ENCODE results near the gene PAIP2B. TPM values are rescaled to one million over a fixed set of nuclear protein-coding genes. Genes with fewer than 3 reads are reported as not detected.

The PAIP2B gene
- total and polyA plus RNA-seq, 2 of the 13 experiments (the other 11 are each of a cell fraction or from before 2014, with no cell fraction given), result 0.16 to 0.29 TPM

- Histone ChIP-seq H3K79me2 (ENCODE audit: insufficient read depth, low read length) (no peaks in the 10 kb centered on the region), H3K27me3 (ENCODE audit: control insufficient read depth in 1 of 2, insufficient read depth in 2 of 2, low read length in 2 of 2) (peaks cover 4 to 26% of the 10 kb centered on the region in 2 experiments; a peak in 3 of 5 replicates), H3K4me1 (ENCODE audit: insufficient read depth, low read length) (peaks cover 11% of the 10 kb centered on the region), H3K27ac (ENCODE audit: extremely low read length, insufficient read depth, low read length) (no peak overlapping the region), H3K4me2 (ENCODE audit: low read depth, low read length) (0 out of 2 replicates have a peak overlapping the region, but pooled peaks have one; percentile 2), H4K20me1 (ENCODE audit: insufficient read depth, low read length) (no peaks in the 10 kb centered on the region; the same call in 1 of the 2 replicates), H3K36me3 (replicated peaks in 1 of 2; ENCODE audit: control insufficient read depth in 1 of 2, insufficient read depth in 2 of 2, low read length in 2 of 2) (no peaks in the 10 kb centered on the region), H3K9ac (ENCODE audit: insufficient read depth, low read depth, low read length) (no peak overlapping the region), H3K9me3 (ENCODE audit: low read length) (no peaks in the 10 kb centered on the region), H2AFZ (ENCODE audit: low read length) (no peak overlapping the region), H3K4me3 (replicated peaks in 1 of 3; ENCODE audit: insufficient read depth in 1 of 3, low read depth in 2 of 3, low read length in 3 of 3) (no peak overlapping the region)
- CTCF ChIA-PET (ENCODE audit: low intra/inter-chr PET ratio, low total read pairs), result no interaction called here
- FAIRE-seq (peak; percentile 80), DNase-seq (ENCODE audit: low spot score) (peak; percentile 35), ATAC-seq (peak; percentile 74)
- intact Hi-C loops (cut with micrococcal nuclease; ENCODE audit: unreplicated experiment) (no loop called here), in situ Hi-C loops (cut with HindIII; ENCODE audit: extremely low pct_ligation_motif_present, low pct_unique_long_range_greater_than_20kb) (no loop called here)
- WGBS (ENCODE audit: low lambda C conversion rate), result 0% methylated on average over 1 of the region's 1 CpG
- no TSS peak for BruUV-seq (replicated peaks)
- POLR2A ChIA-PET, result interaction anchor here (1.0 kb wide), 1 partner anchor 105 kb away, joined by 3 read pairs; the partner anchor contains the start of gene NAGK
- TF ChIP-seq GATAD2A (CRISPR knock-in tag; IDR thresholded peaks at IDR 0.05) (0 out of 2 replicates have a peak, but pooled peaks have one; percentile 14), ZNF101 (CRISPR knock-in tag; IDR thresholded peaks at IDR 0.05; ENCODE audit: borderline replicate concordance, low read depth) (no peak), ZSCAN20 (CRISPR knock-in tag; IDR thresholded peaks at IDR 0.05; ENCODE audit: borderline replicate concordance) (no peak), ZNF136 (CRISPR knock-in tag; IDR thresholded peaks at IDR 0.05; ENCODE audit: low read depth) (no peak), RXRA (CRISPR knock-in tag; IDR thresholded peaks at IDR 0.05) (peak; percentile 28; the same call in 1 of the 2 replicates), TGIF2 (CRISPR knock-in tag; IDR thresholded peaks at IDR 0.05) (peak; percentile 25; the same call in 1 of the 2 replicates), SOX5 (CRISPR knock-in tag; IDR thresholded peaks at IDR 0.05; ENCODE audit: borderline replicate concordance) (0 out of 2 replicates have a peak, but pooled peaks have one; percentile 10), NCOR1 (IDR thresholded peaks at IDR 0.05; ENCODE audit: borderline replicate concordance, low read length) (0 out of 2 replicates have a peak, but pooled peaks have one; percentile 59), CEBPG (CRISPR knock-in tag; IDR thresholded peaks at IDR 0.05) (peak; percentile 82), FOSL1 (CRISPR knock-in tag; IDR thresholded peaks at IDR 0.05; ENCODE audit: borderline replicate concordance) (no peak), NR2F2 (IDR thresholded peaks at IDR 0.05; ENCODE audit: borderline replicate concordance, low read depth) (0 out of 2 replicates have a peak, but pooled peaks have one; percentile 30), HNF4A (CRISPR knock-in tag; IDR thresholded peaks at IDR 0.05) (peak; percentile 73), SATB2 (CRISPR knock-in tag; IDR thresholded peaks at IDR 0.05) (no peak), NR2F1 (CRISPR knock-in tag; IDR thresholded peaks at IDR 0.05) (peak in 1 of 2 experiments; percentile 58; a peak in 1 of 4 replicates), RARA (CRISPR knock-in tag; IDR thresholded peaks at IDR 0.05) (peak; percentile 39; the same call in 1 of the 2 replicates), CEBPB (IDR thresholded peaks at IDR 0.05; ENCODE audit: borderline replicate concordance, low read depth, low read length) (peak; percentile 89), ZNF18 (CRISPR knock-in tag; IDR thresholded peaks at IDR 0.05; ENCODE audit: insufficient replicate concordance) (no peak), HNF4G (IDR thresholded peaks at IDR 0.05; ENCODE audit: borderline replicate concordance, low read depth, low read length) (peak; percentile 79), HNF4G (CRISPR knock-in tag; IDR thresholded peaks at IDR 0.05; ENCODE audit: borderline replicate concordance, low read depth) (no peak), NR2F6 (IDR thresholded peaks at IDR 0.05) (peak; percentile 79), NR2F6 (CRISPR knock-in tag; IDR thresholded peaks at IDR 0.05) (peak; percentile 63), THAP9 (CRISPR knock-in tag; IDR thresholded peaks at IDR 0.05; ENCODE audit: borderline replicate concordance) (no peak), PPARG (CRISPR knock-in tag; conservative IDR thresholded peaks at IDR 0.05) (peak; percentile 91)
Observed at GRCh38 chr2:71173096-71173495, 53.8 kb downstream of the PAIP2B start.
